Vagina (tissue), 2 donors: Measurements from ENCODE around the gene GSKIP. TPM values are rescaled to one million over a fixed set of nuclear protein-coding genes. Genes with fewer than 3 reads are reported as not detected.

Experiments used
- DNase-seq, 2 donors: peaks; one replicate each; pipeline ENCODE4 v3.0.0-alpha.2; 2017; ENCODE audit errors: extremely low spot score in 2 of 2
- H3K27ac ChIP-seq: fragments of 200-600 bp; sonication (generic); one replicate; pipeline ENCODE4 v1.5.1; 2019
- H3K27me3 ChIP-seq: fragments of 200-600 bp; sonication (generic); one replicate; pipeline ENCODE4 v1.5.1; 2019
- H3K36me3 ChIP-seq, 2 donors: fragments of 200-600 bp; sonication (generic); one replicate each; pipeline ENCODE4 v1.5.1; 2017 to 2019
- H3K4me1 ChIP-seq: fragments of 200-600 bp; sonication (generic); one replicate; pipeline ENCODE4 v1.5.1; 2019
- H3K4me3 ChIP-seq, 2 donors: fragments of 200-600 bp; sonication (generic); 1 replicate in 1 of 2; 2 replicates in 1 of 2; pipeline ENCODE4 v1.5.1; 2016 to 2019
- H3K9me3 ChIP-seq: fragments of 200-600 bp; sonication (generic); one replicate; pipeline ENCODE4 v1.5.1; 2019
- POLR2A ChIP-seq, 2 donors: fragments of 450-650 bp; IDR thresholded peaks; one replicate each; pipeline ENCODE4 v1.6.1; 2017; ENCODE audit warnings: antibody characterized with exemption in 2 of 2, mild to moderate bottlenecking in 2 of 2, moderate library complexity in 2 of 2
- POLR2AphosphoS5 ChIP-seq, 2 donors: sonication (generic); formaldehyde crosslinking; IDR thresholded peaks; one replicate each; pipeline ENCODE4 v1.9.0; 2017; ENCODE audit warnings: antibody characterized with exemption in 2 of 2, mild to moderate bottlenecking in 2 of 2, low read depth in 1 of 2; ENCODE audit not compliant: insufficient read depth in 1 of 2
- intact Hi-C: fragments of 100-400 bp; cut with DNase I; formaldehyde crosslinking; loops from one replicate; pipeline ENCODE4 v1.15.1; 2023
- total RNA-seq: library from RNA; depleted of rRNA; stranded (reverse); fragments of >200 nt; gene quantifications from one replicate; pipeline ENCODE4 v1.2.3, GENCODE V29; 2016
- TF ChIP-seq, protein P1 (sequence below), 3 experiments: fragments of 450-650 bp in 2 of 3; fragments of 200-600 bp in 1 of 3; sonication (generic) in 1 of 3; IDR thresholded peaks; one replicate each; pipeline ENCODE4 v1.5.1; 2017 to 2019; ENCODE audit warnings: antibody characterized with exemption in 3 of 3, mild to moderate bottlenecking in 2 of 3, moderate library complexity in 2 of 3

Gene GSKIP
- total RNA-seq, 1 donor from 2014 or later: 8.1 TPM

DNA sequence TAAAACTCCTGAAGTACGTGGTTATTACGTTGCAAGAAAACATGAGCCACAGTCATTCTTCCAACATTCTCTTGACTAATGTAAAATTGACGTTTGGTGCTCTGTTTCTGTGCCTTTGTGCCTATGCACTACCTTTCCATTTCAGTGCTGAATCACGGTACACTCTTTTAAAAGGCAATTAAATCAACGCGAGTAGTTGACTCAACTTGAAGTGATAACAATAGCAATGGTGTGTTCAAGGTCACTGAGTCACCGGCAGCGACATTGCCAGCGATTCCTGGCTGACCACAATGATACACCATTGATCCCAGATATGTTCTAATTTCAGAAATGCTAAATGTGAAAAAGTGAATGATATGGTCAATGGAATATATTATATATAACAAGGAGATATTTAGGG, 46.4 kb downstream of the GSKIP start:
- intact Hi-C loops: no loop called here
- H3K4me3 ChIP-seq: no peak overlapping the region
- DNase-seq: no peak
- H3K27ac ChIP-seq: no peak overlapping the region
- H3K27me3 ChIP-seq: no peaks in the 10 kb centered on the region
- H3K36me3 ChIP-seq: no peaks in the 10 kb centered on the region
- H3K9me3 ChIP-seq: no peaks in the 10 kb centered on the region
- TF ChIP-seq, protein P1, sequence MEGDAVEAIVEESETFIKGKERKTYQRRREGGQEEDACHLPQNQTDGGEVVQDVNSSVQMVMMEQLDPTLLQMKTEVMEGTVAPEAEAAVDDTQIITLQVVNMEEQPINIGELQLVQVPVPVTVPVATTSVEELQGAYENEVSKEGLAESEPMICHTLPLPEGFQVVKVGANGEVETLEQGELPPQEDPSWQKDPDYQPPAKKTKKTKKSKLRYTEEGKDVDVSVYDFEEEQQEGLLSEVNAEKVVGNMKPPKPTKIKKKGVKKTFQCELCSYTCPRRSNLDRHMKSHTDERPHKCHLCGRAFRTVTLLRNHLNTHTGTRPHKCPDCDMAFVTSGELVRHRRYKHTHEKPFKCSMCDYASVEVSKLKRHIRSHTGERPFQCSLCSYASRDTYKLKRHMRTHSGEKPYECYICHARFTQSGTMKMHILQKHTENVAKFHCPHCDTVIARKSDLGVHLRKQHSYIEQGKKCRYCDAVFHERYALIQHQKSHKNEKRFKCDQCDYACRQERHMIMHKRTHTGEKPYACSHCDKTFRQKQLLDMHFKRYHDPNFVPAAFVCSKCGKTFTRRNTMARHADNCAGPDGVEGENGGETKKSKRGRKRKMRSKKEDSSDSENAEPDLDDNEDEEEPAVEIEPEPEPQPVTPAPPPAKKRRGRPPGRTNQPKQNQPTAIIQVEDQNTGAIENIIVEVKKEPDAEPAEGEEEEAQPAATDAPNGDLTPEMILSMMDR (IDR thresholded peaks at IDR 0.05): no peak
- TF ChIP-seq POLR2AphosphoS5 (IDR thresholded peaks at IDR 0.05; ENCODE audit: insufficient read depth in 1 of 2, low read depth in 1 of 2) (no peak), POLR2A (IDR thresholded peaks at IDR 0.05) (no peak)
- no peaks in the 10 kb centered on the region for H3K4me1 ChIP-seq

GRCh38 chr14:96410119-96410518, 46.8 kb downstream of the GSKIP start:
- no peaks in the 10 kb centered on the region for H3K27me3 ChIP-seq

GRCh38 chr14:96413526-96413925, 50.2 kb downstream of the GSKIP start:
- no peaks in the 10 kb centered on the region for H3K4me1 ChIP-seq
- no peak for TF ChIP-seq POLR2AphosphoS5 (IDR thresholded peaks at IDR 0.05; ENCODE audit: insufficient read depth in 1 of 2, low read depth in 1 of 2)
- TF ChIP-seq POLR2A (IDR thresholded peaks at IDR 0.05): no peak
- TF ChIP-seq, protein P1 (IDR thresholded peaks at IDR 0.05): no peak
- intact Hi-C loops: no loop called here
- no peak for DNase-seq
- no peak overlapping the region for H3K4me3 ChIP-seq
- H3K36me3 ChIP-seq: no peaks in the 10 kb centered on the region
- H3K27me3 ChIP-seq: no peaks in the 10 kb centered on the region
- H3K27ac ChIP-seq: no peak overlapping the region
- no peaks in the 10 kb centered on the region for H3K9me3 ChIP-seq

More at GRCh38 chr14:96410119-96410518, 46.8 kb downstream of the GSKIP start:
- no peak for TF ChIP-seq POLR2A (IDR thresholded peaks at IDR 0.05)
- Histone ChIP-seq H3K27ac (no peak overlapping the region), H3K9me3 (no peaks in the 10 kb centered on the region), H3K4me3 (no peak overlapping the region), H3K36me3 (no peaks in the 10 kb centered on the region), H3K4me1 (no peaks in the 10 kb centered on the region)
- DNase-seq: peak in 1 of 2 donors; percentile 16
- intact Hi-C loops: no loop called here

- no peaks in the 10 kb centered on the region for H3K27me3 ChIP-seq
- H3K4me1 ChIP-seq: no peaks in the 10 kb centered on the region
- intact Hi-C loops: no loop called here
- H3K4me3 ChIP-seq: no peak overlapping the region
- H3K36me3 ChIP-seq: no peaks in the 10 kb centered on the region
- H3K9me3 ChIP-seq: no peaks in the 10 kb centered on the region
- DNase-seq: no peak
- H3K27ac ChIP-seq: no peak overlapping the region
- TF ChIP-seq, protein P1 (IDR thresholded peaks at IDR 0.05): no peak
- no peak for TF ChIP-seq POLR2A (IDR thresholded peaks at IDR 0.05)
- no peak for TF ChIP-seq POLR2AphosphoS5 (IDR thresholded peaks at IDR 0.05; ENCODE audit: insufficient read depth in 1 of 2, low read depth in 1 of 2)
These were observed 52.2 kb downstream of the GSKIP start for GRCh38 chr14:96415559-96415958.

GRCh38 chr14:96416292-96416691, 53.0 kb downstream of the GSKIP start:
- H3K27me3 ChIP-seq: no peaks in the 10 kb centered on the region
- no peak for DNase-seq
- TF ChIP-seq POLR2AphosphoS5 (IDR thresholded peaks at IDR 0.05; ENCODE audit: insufficient read depth in 1 of 2, low read depth in 1 of 2) (no peak), POLR2A (IDR thresholded peaks at IDR 0.05) (no peak)
- TF ChIP-seq, protein P1 (IDR thresholded peaks at IDR 0.05): no peak
- no peaks in the 10 kb centered on the region for H3K4me1 ChIP-seq
- no peaks in the 10 kb centered on the region for H3K9me3 ChIP-seq
- no peak overlapping the region for H3K27ac ChIP-seq
- no peaks in the 10 kb centered on the region for H3K36me3 ChIP-seq
- H3K4me3 ChIP-seq: no peak overlapping the region
- intact Hi-C loops: no loop called here
